Neuronal stem cell (in vitro differentiated cells): ENCODE measurements around the gene MEIS2.
A peak's percentile ranks its signal among the peaks of the same experiment; 100 is the strongest.

Experiments used
- DNase-seq: peaks from one replicate; pipeline ENCODE4 v3.0.0-alpha.2; 2013; ENCODE audit warnings: low spot score
- H2AFZ ChIP-seq: one replicate; pipeline ENCODE4 v1.6.1; 2013; ENCODE audit warnings: mild to moderate bottlenecking, low read length, inconsistent platforms
- H2AK5ac ChIP-seq: 2 replicates; pipeline ENCODE4 v1.6.1; 2013; ENCODE audit warnings: low read depth, mild to moderate bottlenecking, inconsistent platforms, low read length, moderate library complexity, mixed read lengths
- H2BK120ac ChIP-seq: 2 replicates; pipeline ENCODE4 v1.6.1; 2013; ENCODE audit warnings: low read depth, mild to moderate bottlenecking, inconsistent platforms, low read length, moderate library complexity, mixed read lengths
- H2BK12ac ChIP-seq: one replicate; pipeline ENCODE4 v1.6.1; 2013; ENCODE audit warnings: low read length, inconsistent platforms
- H2BK15ac ChIP-seq: 2 replicates; pipeline ENCODE4 v1.6.1; 2013; ENCODE audit warnings: mild to moderate bottlenecking, low read length, inconsistent platforms, mixed read lengths
- H2BK5ac ChIP-seq: one replicate; pipeline ENCODE4 v1.6.1; 2013; ENCODE audit warnings: inconsistent platforms, mild to moderate bottlenecking, low read length, moderate library complexity
- H3K14ac ChIP-seq: one replicate; pipeline ENCODE4 v1.6.1; 2013; ENCODE audit warnings: low read length, inconsistent platforms
- H3K18ac ChIP-seq: 2 replicates; pipeline ENCODE4 v1.6.1; 2013; ENCODE audit warnings: low read length, inconsistent platforms
- H3K23ac ChIP-seq: 2 replicates; pipeline ENCODE4 v1.6.1; 2013; ENCODE audit warnings: low read depth, mild to moderate bottlenecking, mixed read lengths, low read length, inconsistent platforms; ENCODE audit not compliant: poor library complexity
- H3K27ac ChIP-seq: replicated peaks from 3 replicates; pipeline ENCODE4 v1.5.1; 2013; ENCODE audit warnings: low read length, inconsistent platforms
- H3K27me3 ChIP-seq, 3 experiments: 2 replicates each; pipeline ENCODE4 v1.6.1; 2013; ENCODE audit warnings: low read length in 3 of 3, mild to moderate bottlenecking in 2 of 3, inconsistent platforms in 1 of 3, low read depth in 1 of 3, mixed read lengths in 1 of 3, moderate library complexity in 1 of 3; ENCODE audit not compliant: control insufficient read depth in 3 of 3, insufficient read depth in 3 of 3
- H3K36me3 ChIP-seq, 2 donors: replicated peaks in 1 of 2; 2 replicates each; pipeline ENCODE4 v1.6.1; 2013; ENCODE audit warnings: low read length in 2 of 2; ENCODE audit not compliant: control insufficient read depth in 2 of 2, insufficient read depth in 2 of 2
- H3K4ac ChIP-seq: 2 replicates; pipeline ENCODE4 v1.6.1; 2013; ENCODE audit warnings: inconsistent platforms, mild to moderate bottlenecking, low read length, moderate library complexity
- H3K4me1 ChIP-seq, 2 donors: 1 replicate in 1 of 2; 2 replicates in 1 of 2; pipeline ENCODE4 v1.6.1; 2013; ENCODE audit warnings: low read length in 2 of 2, low read depth in 1 of 2; ENCODE audit not compliant: control insufficient read depth in 2 of 2, insufficient read depth in 1 of 2
- H3K4me2 ChIP-seq: one replicate; pipeline ENCODE4 v1.6.1; 2013; ENCODE audit warnings: mild to moderate bottlenecking, low read length, inconsistent platforms; ENCODE audit not compliant: insufficient read depth, poor library complexity, severe bottlenecking
- H3K4me3 ChIP-seq, 2 donors: 2 replicates each; pipeline ENCODE4 v1.5.1; 2013; ENCODE audit warnings: low read length in 2 of 2, mild to moderate bottlenecking in 2 of 2, inconsistent platforms in 1 of 2, moderate library complexity in 1 of 2
- H3K79me1 ChIP-seq: one replicate; pipeline ENCODE4 v1.6.1; 2013; ENCODE audit warnings: low read depth, mild to moderate bottlenecking, inconsistent platforms, low read length, moderate library complexity
- H3K9ac ChIP-seq: one replicate; pipeline ENCODE4 v1.6.1; 2013; ENCODE audit warnings: mild to moderate bottlenecking, low read depth, low read length, inconsistent platforms; ENCODE audit not compliant: poor library complexity
- H3K9me3 ChIP-seq, 2 donors: replicated peaks in 1 of 2; 2 replicates each; pipeline versions ENCODE3 to v1.6.1; 2013; ENCODE audit warnings: low read length in 2 of 2, mild to moderate bottlenecking in 2 of 2, inconsistent platforms in 1 of 2, low read depth in 1 of 2, mixed read lengths in 1 of 2, moderate library complexity in 1 of 2; ENCODE audit not compliant: control insufficient read depth in 2 of 2, insufficient read depth in 1 of 2
- H4K8ac ChIP-seq: one replicate; pipeline ENCODE4 v1.6.1; 2013; ENCODE audit warnings: low read depth, mild to moderate bottlenecking, inconsistent platforms, low read length, moderate library complexity
- H4K91ac ChIP-seq: one replicate; pipeline ENCODE4 v1.6.1; 2013; ENCODE audit warnings: low read length, low read depth, mild to moderate bottlenecking, inconsistent platforms; ENCODE audit not compliant: poor library complexity
- whole genome bisulfite sequencing, 2 donors: extraction: QIAGEN DNeasy Blood & Tissue Kit; methylation state at CpG; one replicate each; pipeline ENCODE4 v1.1.7; 2013; ENCODE audit warnings: missing lambda C conversion rate in 2 of 2, mixed read lengths in 1 of 2; ENCODE audit not compliant: insufficient read length in 2 of 2, insufficient replicate concordance in 1 of 2; ENCODE audit errors: extremely low coverage in 2 of 2; 5-methylcytosine and 5-hydroxymethylcytosine counted together

MEIS2 gene

GRCh38 chr15:36951731-36952247 is 148.6 kb downstream of the MEIS2 start:
- Histone ChIP-seq H3K14ac (no peak overlapping the region), H2BK15ac (no peak overlapping the region), H3K9ac (no peak overlapping the region), H3K18ac (no peak overlapping the region), H4K8ac (no peak overlapping the region), H2AK5ac (no peak overlapping the region), H2BK120ac (no peak overlapping the region), H2BK5ac (no peak overlapping the region), H3K4ac (no peak overlapping the region), H4K91ac (no peak overlapping the region), H3K79me1 (no peaks in the 10 kb centered on the region), H3K9me3 (no peaks in the 10 kb centered on the region), H3K27ac (no peak overlapping the region), H3K23ac (no peak overlapping the region), H3K4me1 (peaks cover 0 to 10% of the 10 kb centered on the region in 2 donors), H3K4me2 (no peak overlapping the region), H3K36me3 (peaks cover 0 to 3% of the 10 kb centered on the region in 2 donors), H2BK12ac (no peak overlapping the region), H3K27me3 (no peaks in the 10 kb centered on the region), H3K4me3 (no peak overlapping the region), H2AFZ (no peak overlapping the region)
- peak; percentile 9 for DNase-seq
- WGBS, 2 donors: no CpG with 5 or more reads among the region's 6 CpGs

DNA sequence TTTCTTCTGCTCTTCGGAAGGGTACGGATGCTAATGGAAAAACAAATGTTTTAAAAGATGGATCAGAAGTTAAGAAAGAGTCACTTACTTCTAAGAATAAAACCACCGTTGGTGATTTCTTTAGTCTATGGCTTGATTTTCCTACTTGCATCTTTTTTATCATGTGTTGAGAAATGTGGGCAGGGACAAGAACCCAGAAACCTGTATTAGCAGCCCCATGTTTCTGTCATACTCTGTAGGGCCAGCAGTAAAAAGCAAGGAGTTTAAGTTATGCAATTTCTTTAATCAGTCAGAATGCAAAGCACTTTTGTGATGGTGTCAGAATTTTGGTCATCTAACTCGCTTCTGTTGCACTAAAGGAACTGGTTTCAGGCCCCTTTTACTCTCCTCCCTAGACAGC is 150.0 kb downstream of the MEIS2 start:
- no peak overlapping the region for H2BK12ac ChIP-seq
- no peak overlapping the region for H3K27ac ChIP-seq
- H3K4me3 ChIP-seq: no peak overlapping the region
- H3K4ac ChIP-seq: no peak overlapping the region
- no peak overlapping the region for H2AK5ac ChIP-seq
- H3K4me2 ChIP-seq: no peak overlapping the region
- H4K91ac ChIP-seq: no peak overlapping the region
- H3K79me1 ChIP-seq: no peaks in the 10 kb centered on the region
- H3K18ac ChIP-seq: no peak overlapping the region
- WGBS, 2 donors: no CpG with 5 or more reads among the region's 4 CpGs
- H4K8ac ChIP-seq: no peak overlapping the region
- no peaks in the 10 kb centered on the region for H3K9me3 ChIP-seq
- no peak overlapping the region for H2BK15ac ChIP-seq
- H3K27me3 ChIP-seq: no peaks in the 10 kb centered on the region
- no peak overlapping the region for H2BK120ac ChIP-seq
- H3K23ac ChIP-seq: no peak overlapping the region
- peaks cover 0 to 10% of the 10 kb centered on the region in 2 donors for H3K4me1 ChIP-seq
- H3K9ac ChIP-seq: no peak overlapping the region
- H2BK5ac ChIP-seq: no peak overlapping the region
- DNase-seq: no peak
- no peak overlapping the region for H2AFZ ChIP-seq
- H3K14ac ChIP-seq: no peak overlapping the region
- H3K36me3 ChIP-seq: peaks cover 0 to 4% of the 10 kb centered on the region in 2 donors

DNA sequence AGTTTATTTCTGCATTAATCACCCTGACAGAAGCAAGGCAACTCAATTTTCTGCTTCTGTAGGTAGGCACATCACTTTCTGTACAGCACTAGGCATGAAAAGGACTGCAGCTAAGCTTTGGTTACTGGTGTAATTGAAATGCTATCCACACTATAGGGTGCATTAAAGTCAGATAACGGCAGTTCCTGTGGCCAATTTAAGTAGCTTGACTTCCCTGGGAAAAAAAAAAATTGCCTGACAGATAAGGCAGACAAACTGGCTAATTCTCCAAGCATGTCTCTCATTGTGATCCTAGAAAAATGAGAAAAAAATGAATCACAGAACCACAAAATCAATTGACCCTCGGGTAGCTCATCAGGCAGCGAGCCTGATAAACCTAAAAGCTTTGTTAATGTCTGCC is 151.4 kb downstream of the MEIS2 start:
- Histone ChIP-seq H3K4me1 (peaks cover 5 to 14% of the 10 kb centered on the region in 2 donors), H2BK12ac (no peak overlapping the region), H2BK15ac (no peak overlapping the region), H2BK5ac (no peak overlapping the region), H3K4me3 (no peak overlapping the region), H2AK5ac (no peak overlapping the region), H3K9ac (no peak overlapping the region), H3K23ac (no peak overlapping the region), H3K4me2 (no peak overlapping the region), H4K8ac (no peak overlapping the region), H3K27me3 (no peaks in the 10 kb centered on the region), H2AFZ (no peak overlapping the region), H3K18ac (no peak overlapping the region), H3K14ac (no peak overlapping the region), H2BK120ac (no peak overlapping the region), H3K9me3 (no peaks in the 10 kb centered on the region), H3K36me3 (peaks cover 0 to 4% of the 10 kb centered on the region in 2 donors), H4K91ac (no peak overlapping the region), H3K27ac (no peak overlapping the region), H3K4ac (no peak overlapping the region), H3K79me1 (no peaks in the 10 kb centered on the region)
- DNase-seq: no peak
- WGBS, 2 donors: no CpG with 5 or more reads among the region's 3 CpGs

GRCh38 chr15:36947035-36947719 is 153.2 kb downstream of the MEIS2 start:
- Histone ChIP-seq H3K4me3 (no peak overlapping the region), H3K23ac (no peak overlapping the region), H3K14ac (no peak overlapping the region), H3K4ac (no peak overlapping the region), H3K18ac (no peak overlapping the region), H3K27me3 (no peaks in the 10 kb centered on the region), H2BK120ac (no peak overlapping the region), H2BK15ac (no peak overlapping the region), H3K4me2 (no peak overlapping the region), H2AFZ (no peak overlapping the region), H3K27ac (no peak overlapping the region), H2BK5ac (no peak overlapping the region), H2BK12ac (no peak overlapping the region), H2AK5ac (no peak overlapping the region), H4K91ac (no peak overlapping the region), H3K9me3 (no peaks in the 10 kb centered on the region), H3K79me1 (no peaks in the 10 kb centered on the region), H3K4me1 (peaks cover 13 to 14% of the 10 kb centered on the region in 2 donors), H3K9ac (no peak overlapping the region), H3K36me3 (peaks cover 0 to 4% of the 10 kb centered on the region in 2 donors), H4K8ac (no peak overlapping the region)
- no CpG with 5 or more reads among the region's 4 CpGs for WGBS, 2 donors
- DNase-seq: no peak
